RWPE2 (cell line): ENCODE data around the gene PKIG.
"Not testable (repeated sequence)": the region's sequence is repeated elsewhere in the genome, so short reads cannot be mapped to it uniquely, and the experiment has no call there.

Experiments used
- ATAC-seq: fragments of 200-7000 bp; cut with Tn5 transposase; 3 replicates; pipeline ENCODE4 v1.9.1; 2021; ENCODE audit warnings: low read depth
- DNase-seq: peaks from one replicate; pipeline ENCODE4 v3.0.0-alpha.2; 2020; ENCODE audit warnings: low spot score
- H3K27ac ChIP-seq: fragments of 450-650 bp; 2 replicates; pipeline ENCODE4 v1.5.1; 2017; ENCODE audit warnings: mild to moderate bottlenecking; ENCODE audit not compliant: poor library complexity, severe bottlenecking
- H3K27me3 ChIP-seq: fragments of 250-450 bp; sonication (Bioruptor Pico); 2 replicates; pipeline ENCODE4 v1.5.1; 2021; ENCODE audit warnings: mild to moderate bottlenecking, moderate library complexity; ENCODE audit not compliant: insufficient read depth, poor library complexity, severe bottlenecking
- H3K36me3 ChIP-seq: fragments of 250-450 bp; sonication (Bioruptor Pico); 2 replicates; pipeline ENCODE4 v1.5.1; 2020; ENCODE audit warnings: low read depth, mild to moderate bottlenecking, moderate library complexity
- H3K4me1 ChIP-seq: fragments of 250-450 bp; sonication (Bioruptor Pico); 2 replicates; pipeline ENCODE4 v1.5.1; 2021; ENCODE audit warnings: mild to moderate bottlenecking, moderate library complexity; ENCODE audit not compliant: insufficient read depth, poor library complexity, severe bottlenecking
- H3K4me3 ChIP-seq: fragments of 250-450 bp; sonication (Bioruptor Pico); 2 replicates; pipeline ENCODE4 v1.5.1; 2021; ENCODE audit warnings: mild to moderate bottlenecking, moderate library complexity; ENCODE audit not compliant: severe bottlenecking
- H3K9me3 ChIP-seq: fragments of 250-450 bp; sonication (Bioruptor Pico); 2 replicates; pipeline ENCODE4 v1.5.1; 2021; ENCODE audit warnings: mild to moderate bottlenecking, moderate library complexity; ENCODE audit not compliant: severe bottlenecking
- CTCF ChIP-seq: fragments of 450-650 bp; IDR thresholded peaks from one replicate; pipeline ENCODE4 v1.5.1; 2017; ENCODE audit warnings: mild to moderate bottlenecking, moderate library complexity; ENCODE audit not compliant: poor library complexity, severe bottlenecking

Gene PKIG

GRCh38 chr20:44559302-44559701, 23.1 kb upstream of the PKIG start:
- H3K27ac ChIP-seq, result no peak overlapping the region

DNA sequence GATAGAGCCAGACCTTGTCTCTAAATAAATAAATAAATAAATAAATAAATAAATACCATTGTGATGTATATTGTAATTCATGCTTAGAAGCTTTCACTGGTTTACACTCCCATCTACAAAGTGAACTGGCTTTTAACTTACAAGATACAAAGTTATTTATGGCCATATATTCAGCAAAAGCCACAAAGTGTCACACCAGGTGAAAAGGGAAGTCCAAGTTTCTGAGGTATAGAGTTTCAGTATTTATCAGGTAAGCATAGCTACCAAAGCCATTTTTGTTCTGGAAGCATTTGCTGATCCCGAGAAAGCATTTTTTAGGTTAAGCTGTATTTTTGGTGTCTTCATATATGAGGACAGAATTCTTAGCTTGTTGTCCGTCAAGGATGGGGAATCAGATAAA, 22.1 kb upstream of the PKIG start:
- Histone ChIP-seq H3K27me3 (no peaks in the 10 kb centered on the region), H3K27ac (no peak overlapping the region), H3K9me3 (no peaks in the 10 kb centered on the region), H3K4me1 (no peaks in the 10 kb centered on the region), H3K36me3 (peaks cover 2% of the 10 kb centered on the region; the same call in 1 of the 2 replicates), H3K4me3 (no peak overlapping the region)
- no peak for TF ChIP-seq CTCF
- DNase-seq (no peak), ATAC-seq (no peak)

More at GRCh38 chr20:44559302-44559701, 23.1 kb upstream of the PKIG start:
- DNase-seq (no peak), ATAC-seq (no peak)
- no peaks in the 10 kb centered on the region for H3K9me3 ChIP-seq
- H3K4me3 ChIP-seq, result no peak overlapping the region
- peaks cover 5% of the 10 kb centered on the region; the same call in 1 of the 2 replicates for H3K36me3 ChIP-seq
- H3K4me1 ChIP-seq, result no peaks in the 10 kb centered on the region
- no peaks in the 10 kb centered on the region for H3K27me3 ChIP-seq
- no peak for TF ChIP-seq CTCF

- not testable (repeated sequence) for H3K36me3 ChIP-seq, H3K4me3 ChIP-seq, H3K27me3 ChIP-seq, H3K27ac ChIP-seq, ATAC-seq, H3K9me3 ChIP-seq, DNase-seq, H3K4me1 ChIP-seq
Observed at GRCh38 chr20:44560818-44561217, 21.6 kb upstream of the PKIG start.

GRCh38 chr20:44561876-44562275, 20.5 kb upstream of the PKIG start:
- no peak for ATAC-seq
- Histone ChIP-seq H3K9me3 (no peaks in the 10 kb centered on the region), H3K36me3 (no peaks in the 10 kb centered on the region), H3K27ac (no peak overlapping the region), H3K4me3 (no peak overlapping the region), H3K27me3 (no peaks in the 10 kb centered on the region), H3K4me1 (peaks cover 5% of the 10 kb centered on the region)
- no peak for TF ChIP-seq CTCF
- DNase-seq, result no peak

DNA sequence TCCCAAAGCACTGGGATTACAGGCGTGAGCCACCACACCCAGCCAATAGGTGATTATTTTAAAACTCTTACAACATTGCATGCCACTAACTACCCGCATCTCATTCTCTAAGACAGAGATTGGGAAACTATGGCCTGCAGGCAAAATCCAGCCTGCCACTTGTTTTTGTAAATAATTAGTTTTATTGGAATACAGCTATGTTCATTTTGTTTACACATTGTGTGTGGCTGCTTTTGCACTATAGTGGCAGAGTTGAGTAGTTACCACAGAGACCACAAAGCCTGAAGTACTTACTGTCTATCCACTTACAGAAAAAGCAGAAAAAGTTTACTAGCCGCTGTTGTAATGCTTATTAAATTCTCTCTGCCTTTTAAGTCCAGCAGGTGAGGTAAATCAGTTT, 16.4 kb upstream of the PKIG start:
- H3K27me3 ChIP-seq, result no peaks in the 10 kb centered on the region
- no peak for TF ChIP-seq CTCF
- no peaks in the 10 kb centered on the region for H3K9me3 ChIP-seq
- DNase-seq (no peak), ATAC-seq (peak; percentile 18; the same call in 1 of the 3 replicates)
- H3K4me1 ChIP-seq, result peaks cover 8% of the 10 kb centered on the region
- no peaks in the 10 kb centered on the region for H3K36me3 ChIP-seq
- H3K27ac ChIP-seq, result no peak overlapping the region
- no peak overlapping the region for H3K4me3 ChIP-seq
